GM10248 (cell line): ENCODE data around the gene NMBR.
A peak's percentile ranks its signal among the peaks of the same experiment; 100 is the strongest.
"Not testable (repeated sequence)": the region's sequence is repeated elsewhere in the genome, so short reads cannot be mapped to it uniquely, and the experiment has no call there.

Source experiments
- CTCF ChIA-PET: fragments of 300-600 bp; sonication (Branson Sonifier 250); formaldehyde crosslinking; extraction: SDS; loops from one replicate; lab custom pipeline; 2021; ENCODE audit warnings: antibody characterized with exemption; lab: Yijun Ruan, JAX
- POLR2A ChIA-PET: fragments of 350-650 bp; sonication (Branson Sonifier 250); formaldehyde crosslinking; extraction: SDS; loops from one replicate; lab custom pipeline; 2020; ENCODE audit warnings: antibody characterized with exemption; lab: Yijun Ruan, JAX
- DNase-seq: peaks from one replicate; pipeline ENCODE4 v3.0.0; 2012; ENCODE audit errors: extremely low spot score
- TF ChIP-seq, protein P1 (sequence below): IDR thresholded peaks from 2 replicates; pipeline ENCODE4 v1.5.1; 2012; ENCODE audit warnings: mild to moderate bottlenecking, low read depth; ENCODE audit errors: extremely low read depth, missing control alignments, control extremely low read depth

The NMBR gene

GRCh38 chr6:142118328-142118727 lies 28.6 kb downstream of the NMBR start:
- ChIA-PET CTCF (interaction anchor here (1.0 kb wide), 1 partner anchor 129 kb away, joined by 5 read pairs; no protein-coding TSS in a partner anchor), POLR2A (no interaction called here)
- DNase-seq, result no peak
- TF ChIP-seq, protein P1, sequence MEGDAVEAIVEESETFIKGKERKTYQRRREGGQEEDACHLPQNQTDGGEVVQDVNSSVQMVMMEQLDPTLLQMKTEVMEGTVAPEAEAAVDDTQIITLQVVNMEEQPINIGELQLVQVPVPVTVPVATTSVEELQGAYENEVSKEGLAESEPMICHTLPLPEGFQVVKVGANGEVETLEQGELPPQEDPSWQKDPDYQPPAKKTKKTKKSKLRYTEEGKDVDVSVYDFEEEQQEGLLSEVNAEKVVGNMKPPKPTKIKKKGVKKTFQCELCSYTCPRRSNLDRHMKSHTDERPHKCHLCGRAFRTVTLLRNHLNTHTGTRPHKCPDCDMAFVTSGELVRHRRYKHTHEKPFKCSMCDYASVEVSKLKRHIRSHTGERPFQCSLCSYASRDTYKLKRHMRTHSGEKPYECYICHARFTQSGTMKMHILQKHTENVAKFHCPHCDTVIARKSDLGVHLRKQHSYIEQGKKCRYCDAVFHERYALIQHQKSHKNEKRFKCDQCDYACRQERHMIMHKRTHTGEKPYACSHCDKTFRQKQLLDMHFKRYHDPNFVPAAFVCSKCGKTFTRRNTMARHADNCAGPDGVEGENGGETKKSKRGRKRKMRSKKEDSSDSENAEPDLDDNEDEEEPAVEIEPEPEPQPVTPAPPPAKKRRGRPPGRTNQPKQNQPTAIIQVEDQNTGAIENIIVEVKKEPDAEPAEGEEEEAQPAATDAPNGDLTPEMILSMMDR, result no peak

DNA sequence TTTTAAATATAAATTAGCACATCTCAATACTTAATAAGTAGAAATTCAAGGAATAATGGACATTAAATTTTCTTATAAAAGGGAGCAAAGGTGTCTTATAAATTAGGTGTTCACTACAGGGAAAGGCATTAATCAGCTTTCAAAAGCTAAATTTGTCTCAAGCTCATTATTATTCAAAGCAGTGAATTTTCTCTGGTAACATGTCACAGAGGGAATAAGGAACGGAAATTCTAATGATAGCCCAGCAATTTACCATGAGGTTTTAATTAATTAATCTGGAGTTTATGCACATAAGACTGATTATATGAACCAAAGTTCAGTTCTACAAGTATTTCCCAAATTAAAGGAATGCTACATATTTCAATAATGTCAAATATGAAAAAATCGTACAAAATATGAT lies 29.6 kb downstream of the NMBR start:
- CTCF ChIA-PET, result interaction anchor here (1.0 to 1.3 kb wide), 2 partner anchors 11 to 139 kb away, joined by 3 read pairs; no protein-coding TSS in a partner anchor
- TF ChIP-seq, protein P1, result no peak
- POLR2A ChIA-PET, result no interaction called here
- no peak for DNase-seq

DNA sequence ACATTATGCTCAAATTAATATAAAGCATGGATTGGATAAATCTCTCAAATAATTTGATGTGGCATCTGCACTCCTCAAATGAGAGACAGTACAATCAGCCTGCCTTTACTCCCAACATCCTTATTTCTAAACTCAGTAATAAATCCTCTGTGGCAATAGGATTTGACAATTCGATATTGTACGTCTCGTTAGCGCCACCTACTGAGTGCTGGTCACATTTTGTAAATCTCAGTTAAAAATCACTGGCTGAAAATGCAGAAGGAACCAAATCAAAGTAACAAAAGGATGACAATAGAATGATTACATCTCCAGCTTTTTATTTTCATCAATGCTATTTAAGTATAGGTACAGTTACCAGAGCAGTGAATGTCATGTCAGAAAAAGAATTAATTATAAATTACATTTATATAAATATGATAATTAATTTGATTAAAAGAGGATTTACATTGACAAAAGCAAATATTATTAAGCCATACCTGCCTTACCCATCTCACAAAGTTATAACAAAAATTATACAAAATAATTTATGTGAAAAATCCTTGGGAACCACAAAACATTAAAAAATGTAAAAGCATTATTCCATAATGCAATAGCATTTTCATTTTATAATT lies 34.4 kb downstream of the NMBR start:
- peak; percentile 28 for DNase-seq
- TF ChIP-seq, protein P1, result peak; percentile 81
- ChIA-PET POLR2A (no interaction called here), CTCF (interaction anchor here (0.7 to 5.7 kb wide), 12 partner anchors 9 to 437 kb away, joined by 3 to 41 read pairs (median 3); partner anchors contain the start of gene NMBR)

- DNase-seq, POLR2A ChIA-PET: not testable (repeated sequence)
- CTCF ChIA-PET, result interaction anchor here (1.4 to 5.7 kb wide), 4 partner anchors 11 to 121 kb away, joined by 3 to 41 read pairs (median 14); no protein-coding TSS in a partner anchor
These were observed 36.1 kb downstream of the NMBR start for GRCh38 chr6:142110820-142111219.

DNA sequence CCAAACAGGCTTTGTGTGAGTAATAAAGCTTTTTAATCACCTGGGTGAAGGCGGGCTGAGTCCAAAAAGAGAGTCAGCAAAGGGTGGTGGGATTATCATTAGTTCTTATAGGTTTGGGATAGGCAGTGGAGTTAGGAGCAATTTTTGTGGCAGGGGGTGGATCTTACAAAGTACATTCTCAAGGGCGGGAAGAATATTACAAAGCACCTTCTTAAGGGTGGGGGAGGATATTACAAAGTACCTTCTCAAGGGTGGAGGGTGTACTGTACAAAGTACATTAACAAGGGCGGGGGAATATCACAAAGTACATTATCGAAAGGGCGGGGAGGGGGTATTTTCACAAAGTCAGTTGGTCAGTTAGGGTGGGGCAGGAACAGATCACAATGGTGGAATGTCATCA lies 42.1 kb downstream of the NMBR start:
- DNase-seq, POLR2A ChIA-PET: not testable (repeated sequence)
- CTCF ChIA-PET, result interaction anchor here (1.9 kb wide), 1 partner anchor 115 kb away, joined by 5 read pairs; no protein-coding TSS in a partner anchor

DNA sequence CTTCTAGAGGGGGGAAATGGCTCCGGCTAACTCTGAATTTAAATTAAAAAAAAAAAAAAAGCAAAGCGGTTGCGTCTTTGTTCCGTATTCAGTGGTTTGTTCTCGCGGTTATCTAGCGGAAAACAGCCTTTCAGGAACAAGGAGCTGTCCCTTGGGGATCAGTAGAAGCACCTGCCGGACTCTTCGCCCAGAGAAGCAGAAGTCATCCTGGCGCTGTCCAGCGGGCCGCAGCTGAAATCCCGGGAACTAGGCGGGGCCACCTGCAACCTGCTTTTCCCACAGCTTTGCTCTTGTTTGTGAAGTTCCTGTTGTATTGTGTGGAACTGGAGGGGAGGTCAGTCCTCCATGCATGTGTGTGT lies 58.1 kb downstream of the NMBR start:
- ChIA-PET CTCF (no interaction called here), POLR2A (no interaction called here)
- TF ChIP-seq, protein P1, result no peak
- no peak for DNase-seq

DNA sequence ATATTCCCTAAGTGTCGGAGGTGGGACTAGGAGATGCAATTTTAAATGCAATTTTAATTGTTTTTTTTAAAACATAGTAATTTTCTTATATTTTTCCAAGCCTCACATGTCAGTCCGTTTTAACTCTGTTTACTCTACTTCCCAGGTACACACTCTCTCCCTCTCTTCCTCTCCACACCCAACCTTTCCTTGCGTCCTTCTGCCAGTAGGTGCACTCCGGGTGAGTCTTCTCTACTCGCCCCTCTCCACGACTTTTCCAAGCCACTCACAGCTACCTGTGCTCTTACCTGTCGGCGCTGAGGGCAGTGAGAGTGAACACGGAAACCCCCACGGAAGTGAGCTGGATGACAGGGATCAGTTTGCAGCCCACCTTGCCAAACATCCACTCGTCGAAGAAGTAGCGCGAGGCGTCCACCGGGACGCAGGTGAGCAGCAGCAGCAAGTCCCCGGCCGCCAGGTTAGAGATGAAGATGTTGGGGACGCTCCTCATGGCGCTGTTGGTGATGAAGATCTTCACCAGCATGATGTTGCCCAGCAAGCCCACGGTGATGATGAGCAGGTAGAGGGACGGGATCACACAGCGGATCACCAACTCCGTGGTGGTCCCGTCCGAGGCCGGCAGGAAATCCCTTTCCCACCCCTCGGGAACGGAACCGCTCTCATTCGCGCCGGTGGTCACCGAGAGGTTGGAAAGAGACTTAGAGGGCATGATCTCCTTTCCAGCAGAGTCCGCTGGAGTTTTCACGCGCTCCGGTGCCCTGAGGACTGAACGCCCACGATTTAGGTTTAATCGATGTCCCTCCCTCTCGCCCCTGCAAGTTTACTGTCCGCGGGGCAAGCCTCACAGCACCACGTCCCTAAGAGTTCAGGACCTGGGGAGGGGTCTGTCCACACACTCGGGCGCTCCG lies 58.7 kb downstream of the NMBR start:
- ChIA-PET CTCF (no interaction called here), POLR2A (no interaction called here)
- TF ChIP-seq, protein P1, result no peak
- no peak for DNase-seq
